AML-193 (cell line): Measurements from ENCODE around the gene C3orf22.
"Not testable (repeated sequence)": the region's sequence is repeated elsewhere in the genome, so short reads cannot be mapped to it uniquely, and the experiment has no call there.

ENCODE experiments used
- DNase-seq, 2 experiments: peaks; one replicate each; lab custom pipeline; 2025; lab: John Stamatoyannopoulos, UW

C3orf22 gene, protein sequence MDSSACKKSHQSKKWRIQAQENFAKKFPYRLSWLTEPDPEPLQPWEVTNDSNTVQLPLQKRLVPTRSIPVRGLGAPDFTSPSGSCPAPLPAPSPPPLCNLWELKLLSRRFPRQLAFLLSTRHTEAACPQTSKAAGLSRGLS

DNA sequence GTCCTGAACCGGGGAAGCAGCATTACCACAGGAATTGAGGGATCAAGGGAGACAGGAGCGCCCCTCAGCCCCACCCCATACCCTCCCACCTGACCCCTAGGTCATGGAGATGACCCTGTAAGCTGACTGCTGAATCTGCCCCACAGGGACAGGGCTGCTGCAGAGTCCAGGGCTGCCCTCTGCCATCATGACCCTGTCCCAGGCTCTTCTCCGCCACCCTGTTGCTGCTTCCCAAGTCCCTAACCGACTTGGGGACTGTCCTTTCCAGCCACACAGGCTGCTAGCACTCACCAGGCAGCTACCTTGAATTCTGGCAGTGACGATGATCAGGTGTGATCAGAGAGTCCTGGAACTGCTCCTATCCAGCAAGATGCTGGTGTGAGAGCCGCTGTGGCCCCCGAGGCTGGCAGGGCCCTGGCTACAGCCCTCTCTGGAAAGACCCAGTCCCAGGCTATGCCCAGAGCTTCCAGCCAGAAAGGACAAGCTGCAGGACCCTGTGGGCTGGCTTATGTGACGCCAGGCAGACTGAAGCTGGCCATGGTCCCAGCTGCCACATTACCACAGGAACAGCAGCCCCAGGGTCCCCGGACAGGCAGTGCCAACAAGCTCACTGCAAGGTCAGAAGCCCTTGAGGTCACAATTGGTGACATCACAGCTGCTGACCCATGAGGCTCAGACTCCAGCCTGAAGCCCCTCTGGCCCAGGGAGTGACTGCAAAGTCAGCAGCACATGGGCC is at the start of gene C3orf22:
Gene C3orf22, minus strand, starts transcription at position 597 of the 736 bp plus-strand sequence. CDS start 5,542 bp downstream, outside the sequence.
- DNase-seq, result no peak

DNA sequence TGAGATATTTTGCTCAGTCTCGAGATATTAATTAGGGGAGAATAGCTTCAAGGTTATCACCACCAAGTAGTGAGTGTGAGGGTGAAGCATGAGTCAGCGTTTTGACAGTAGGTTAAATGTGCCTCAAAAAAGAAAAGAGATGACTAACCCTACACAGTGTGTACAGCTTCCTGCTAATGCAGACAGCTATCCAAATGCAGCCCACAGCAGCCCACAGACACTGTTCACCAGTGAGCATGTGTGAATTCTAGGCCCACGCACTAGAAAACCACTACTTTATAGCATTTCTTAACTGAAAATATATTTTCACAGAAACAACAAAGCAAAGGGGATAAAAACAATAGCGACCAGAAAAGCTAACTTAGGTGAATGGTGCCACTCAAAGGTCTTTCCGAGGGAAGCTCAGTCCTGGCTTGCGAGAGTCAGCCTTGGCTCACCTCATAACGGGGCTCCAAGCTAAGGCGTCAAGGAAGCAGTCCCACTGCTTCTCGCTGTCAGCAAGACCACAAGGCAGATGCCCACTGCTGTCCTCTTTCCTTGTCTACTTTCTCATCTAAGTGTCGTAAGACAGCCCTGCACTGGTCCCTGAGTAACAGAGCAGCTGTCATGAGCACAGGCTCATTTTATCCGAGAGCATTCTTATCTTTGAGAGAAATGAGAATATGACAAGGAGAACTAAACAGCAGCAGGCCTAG is 48.6 kb upstream of the C3orf22 start:
- peak; percentile 58 to 67 for DNase-seq

DNA sequence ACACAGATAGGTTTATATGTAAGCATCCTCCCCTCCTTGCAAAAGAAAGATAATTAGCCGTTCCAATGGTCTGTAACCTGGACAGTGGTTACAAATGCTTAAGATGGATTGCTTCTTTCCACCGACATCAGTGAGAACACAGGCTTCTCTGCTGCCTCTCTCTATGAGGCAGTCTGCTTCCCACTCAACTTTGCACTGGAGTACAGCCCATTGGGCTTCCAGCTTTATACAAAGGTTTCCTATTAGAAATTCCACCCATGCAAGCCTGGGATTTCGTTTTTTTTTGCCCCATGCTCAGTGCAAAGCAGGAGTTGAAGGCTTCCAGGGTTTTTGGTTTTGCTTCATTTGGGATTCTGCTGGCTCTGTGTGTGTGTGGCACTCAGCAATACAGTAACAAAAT is 47.3 kb upstream of the C3orf22 start:
- no peak for DNase-seq

DNA sequence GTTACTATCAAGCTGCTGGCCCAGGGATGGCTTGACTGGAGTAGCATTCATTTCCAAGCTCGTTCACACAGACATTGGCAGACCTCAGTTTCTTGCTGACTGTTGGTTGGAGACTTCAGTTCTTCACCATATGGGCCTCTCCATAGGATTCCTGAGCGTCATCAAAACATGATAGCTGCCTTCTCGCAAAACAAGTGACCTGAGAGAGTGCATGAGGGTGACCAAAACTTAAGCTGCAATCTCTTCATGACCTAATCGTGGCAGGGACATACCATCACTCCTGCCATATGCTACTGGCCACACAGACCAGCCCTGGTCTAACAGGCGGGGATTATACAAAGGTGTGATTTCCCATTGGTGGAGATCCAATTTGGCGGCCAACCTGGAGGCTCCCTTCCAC is 46.0 kb upstream of the C3orf22 start:
- no peak for DNase-seq

DNA sequence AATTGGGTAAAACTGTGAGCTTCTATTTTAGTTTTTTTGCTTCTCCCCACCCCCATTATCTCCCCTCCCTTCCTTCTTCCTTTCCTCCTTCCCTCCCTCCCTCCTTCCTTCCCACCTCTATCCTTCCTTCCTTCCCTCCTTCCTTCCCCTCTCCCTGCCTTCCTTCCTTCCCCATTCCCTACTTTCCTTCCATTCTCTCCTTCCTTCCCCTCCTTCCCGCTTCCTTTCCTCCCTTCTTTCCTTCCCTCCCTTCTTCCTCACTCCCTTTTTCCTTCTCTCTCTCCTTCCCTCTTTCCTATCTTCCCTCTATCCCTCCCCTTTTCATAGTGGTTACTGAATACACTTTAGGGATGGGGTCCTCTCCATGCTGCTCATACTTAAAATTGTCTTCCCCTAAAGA is 40.4 kb upstream of the C3orf22 start:
- DNase-seq, result no peak

DNA sequence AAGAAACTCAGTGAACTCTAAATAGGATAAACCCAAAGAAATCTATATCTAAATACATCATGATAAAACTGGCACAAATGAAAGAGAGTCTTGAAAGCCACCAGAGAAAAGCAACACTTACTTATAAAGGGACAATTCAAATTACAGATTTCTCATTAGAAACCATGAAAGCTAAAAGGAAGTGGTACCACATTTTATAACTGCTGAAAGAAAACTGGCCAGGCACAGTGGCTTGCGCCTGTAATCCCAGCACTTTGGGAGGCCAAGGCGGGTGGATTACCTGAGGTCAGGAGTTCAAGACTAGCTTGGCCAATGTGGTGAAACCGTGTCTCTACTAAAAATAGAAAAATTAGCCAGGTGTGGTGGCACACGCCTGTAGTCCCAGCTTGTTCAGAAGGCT is 36.7 kb upstream of the C3orf22 start:
- DNase-seq, result not testable (repeated sequence)

DNA sequence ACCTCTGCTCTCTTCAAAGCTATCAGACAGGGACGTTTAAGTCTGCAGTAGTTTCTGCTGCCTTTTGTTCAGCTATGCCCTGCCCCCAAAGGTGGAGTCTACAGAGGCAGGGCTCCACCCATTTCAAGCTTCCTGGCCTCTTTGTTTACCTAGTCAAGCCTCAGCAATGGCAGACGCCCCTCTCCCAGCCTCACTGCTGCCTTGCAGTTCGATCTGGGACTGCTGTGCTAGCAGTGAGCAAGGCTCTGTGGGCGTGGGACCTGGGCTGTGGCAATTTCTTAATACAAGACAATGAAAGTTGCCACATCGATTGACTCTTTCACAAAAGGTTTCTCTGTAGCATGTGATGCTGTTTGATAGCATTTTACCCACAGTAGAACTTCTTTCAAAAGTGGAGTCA is 32.8 kb upstream of the C3orf22 start:
- not testable (repeated sequence) for DNase-seq

DNA sequence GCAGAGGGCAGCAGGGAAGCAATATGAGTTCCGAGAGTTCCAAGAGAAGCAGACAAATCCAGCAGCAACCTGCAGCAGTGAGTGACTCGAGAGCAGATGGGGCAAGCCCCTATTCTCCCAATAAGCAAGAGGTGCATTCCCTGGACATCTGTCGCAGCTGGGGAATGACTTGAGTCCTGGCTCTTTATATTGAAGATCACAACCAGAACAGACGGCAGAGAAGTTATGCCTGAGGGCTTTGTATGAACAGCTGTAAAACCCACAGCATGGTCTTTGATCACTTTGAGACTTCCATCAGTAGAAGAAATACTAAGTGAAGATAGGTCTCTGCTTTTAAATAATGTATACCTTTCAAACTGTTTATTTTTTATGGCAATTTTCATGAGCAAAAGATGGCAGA is 23.6 kb upstream of the C3orf22 start:
- DNase-seq, result no peak

DNA sequence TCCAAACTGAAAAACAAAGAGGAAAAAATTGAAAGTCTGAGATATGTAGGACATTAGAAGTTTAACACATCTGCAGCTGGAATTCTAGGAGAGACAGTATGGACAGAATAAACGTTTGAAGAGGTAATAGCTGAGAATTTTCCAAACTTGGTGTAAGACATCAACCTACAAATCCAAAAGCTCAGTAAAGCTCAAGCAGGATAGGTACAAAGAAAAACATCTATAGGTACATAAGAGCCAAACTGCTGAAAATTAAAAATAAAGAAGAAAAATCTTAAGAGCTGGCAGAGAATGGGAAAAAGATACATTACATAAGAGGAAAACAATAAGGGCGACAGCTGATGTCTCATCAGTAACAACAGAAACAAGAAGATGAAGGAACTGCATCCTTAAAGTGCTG is 22.8 kb upstream of the C3orf22 start:
- no peak for DNase-seq

DNA sequence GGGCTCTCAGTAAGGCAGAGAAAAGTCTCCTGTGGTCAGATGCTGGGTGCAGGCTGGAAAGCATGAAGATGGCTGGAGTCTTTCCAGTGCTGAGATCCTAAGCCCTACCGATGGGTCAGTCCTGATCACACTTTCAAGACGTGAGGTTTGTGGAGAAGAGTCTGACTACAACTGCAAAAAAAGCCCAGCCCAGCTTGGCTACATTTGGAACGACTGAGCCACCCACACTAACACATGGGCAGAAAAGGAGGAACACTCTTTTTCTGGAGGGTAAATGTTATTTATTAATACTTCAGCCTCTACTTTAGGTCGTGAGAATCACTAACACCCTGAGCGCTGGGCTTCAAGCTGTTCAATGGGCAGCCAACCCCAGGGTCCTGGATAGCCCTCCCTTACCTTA is 22.0 kb upstream of the C3orf22 start:
- no peak for DNase-seq

DNA sequence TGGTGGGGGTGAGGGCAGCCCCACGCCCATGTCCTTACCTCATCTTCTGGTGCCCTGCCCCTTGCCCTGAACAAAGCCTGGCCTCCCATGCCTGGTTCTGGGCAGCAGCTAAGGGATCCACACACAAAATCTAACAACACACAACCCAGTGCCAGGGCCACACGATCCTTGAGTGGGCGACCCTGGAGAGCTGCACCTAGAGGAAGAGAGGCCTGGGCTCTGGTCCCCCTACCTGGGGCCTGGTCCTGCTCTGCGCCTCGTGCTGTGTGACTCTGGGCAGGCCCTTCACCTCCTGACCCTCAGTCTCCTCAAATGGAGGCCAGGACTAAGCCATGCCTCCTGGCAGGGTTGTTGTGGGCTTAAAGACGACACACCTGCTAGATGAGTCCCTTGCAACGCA is 20.0 kb upstream of the C3orf22 start:
- DNase-seq, result no peak

DNA sequence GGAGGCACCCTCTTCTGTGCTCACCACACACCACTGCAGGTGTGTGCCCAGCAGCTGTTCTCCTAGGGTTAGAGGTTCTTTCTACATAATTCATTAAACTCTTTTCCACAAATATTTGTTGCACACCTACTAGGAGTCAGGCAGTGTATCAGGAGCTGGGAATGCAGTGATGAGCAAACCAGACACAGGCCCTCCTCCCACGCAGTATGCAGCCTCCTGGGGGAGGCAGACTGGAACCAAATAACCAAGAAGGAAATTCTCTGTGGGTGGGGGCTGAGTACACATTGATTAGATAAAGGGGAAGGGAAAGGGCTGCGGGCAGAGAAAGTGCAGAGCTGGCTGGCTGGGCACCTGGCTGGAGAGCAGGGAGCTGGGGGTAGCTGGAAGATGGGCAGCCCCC is 18.5 kb upstream of the C3orf22 start:
- no peak for DNase-seq

DNA sequence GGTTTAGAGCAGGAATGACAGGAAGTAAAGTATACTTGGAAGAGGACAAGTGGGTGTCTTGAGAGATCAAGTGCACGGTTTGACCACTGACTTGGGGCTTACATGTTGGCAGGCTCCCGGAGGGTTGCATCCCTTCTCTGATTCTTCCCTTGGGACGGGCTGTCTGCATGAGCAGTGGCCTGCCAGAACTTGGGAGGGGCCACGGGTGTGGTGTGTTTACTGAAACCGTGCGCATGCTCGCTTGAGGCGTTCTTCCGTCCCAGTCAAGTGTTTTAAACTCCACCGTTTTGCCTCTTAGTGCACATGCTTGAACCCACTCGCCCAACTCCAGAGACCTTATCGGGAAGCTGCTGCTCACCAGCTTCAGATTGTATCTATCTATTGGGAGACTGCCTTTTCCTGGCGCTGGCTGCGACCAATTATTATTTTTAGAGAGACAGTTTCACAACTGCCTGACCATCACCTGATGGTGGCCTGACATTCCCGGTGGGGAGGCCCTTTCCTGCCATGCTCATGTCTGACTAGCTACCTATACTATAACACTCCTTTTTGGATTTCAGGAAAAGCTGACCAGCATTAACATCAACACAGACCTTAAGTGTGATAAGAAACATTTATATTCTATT is 14.9 kb upstream of the C3orf22 start:
- no peak for DNase-seq

DNA sequence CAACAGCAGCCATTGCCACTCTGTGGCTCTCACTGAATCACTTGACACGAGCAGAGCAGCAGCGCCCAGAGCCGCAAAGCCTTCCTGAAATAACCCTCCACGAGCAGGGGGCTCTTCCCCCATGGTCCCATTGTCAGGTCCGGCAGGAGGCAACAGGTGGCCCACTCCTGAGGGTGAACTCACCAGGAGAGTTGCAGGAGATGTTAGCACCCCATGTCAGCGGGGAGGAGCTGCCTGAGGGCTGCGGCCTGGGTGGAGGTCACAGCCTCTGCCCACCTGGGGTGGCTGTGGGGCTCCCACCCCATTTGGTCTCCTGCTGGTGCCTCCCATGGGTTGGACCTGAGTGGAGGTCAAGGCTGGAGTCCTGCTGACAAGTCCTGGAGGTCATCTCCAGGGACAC is 12.3 kb upstream of the C3orf22 start:
- DNase-seq, result no peak

DNA sequence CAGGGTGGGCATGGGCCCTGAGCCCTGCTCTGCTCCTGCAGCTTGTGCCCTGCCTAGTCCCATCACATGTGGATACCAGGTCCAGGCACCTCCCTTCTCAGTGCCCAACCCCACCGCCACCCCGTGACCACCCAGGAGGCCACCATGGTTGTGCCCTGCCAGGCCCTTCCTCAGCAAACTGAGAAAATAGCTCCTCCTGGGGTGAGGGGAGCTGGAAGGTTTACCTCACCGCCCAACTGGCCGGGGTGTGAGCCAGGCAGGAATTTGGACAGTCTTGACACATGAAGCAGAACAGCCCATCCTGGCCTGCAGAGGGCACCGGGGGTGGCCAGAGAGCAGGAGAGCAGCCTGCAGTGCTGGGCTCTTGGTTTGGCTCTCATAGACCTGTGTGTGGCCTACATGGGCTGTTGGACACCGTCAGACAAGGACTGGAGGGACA is 11.4 kb upstream of the C3orf22 start:
- DNase-seq, result no peak

DNA sequence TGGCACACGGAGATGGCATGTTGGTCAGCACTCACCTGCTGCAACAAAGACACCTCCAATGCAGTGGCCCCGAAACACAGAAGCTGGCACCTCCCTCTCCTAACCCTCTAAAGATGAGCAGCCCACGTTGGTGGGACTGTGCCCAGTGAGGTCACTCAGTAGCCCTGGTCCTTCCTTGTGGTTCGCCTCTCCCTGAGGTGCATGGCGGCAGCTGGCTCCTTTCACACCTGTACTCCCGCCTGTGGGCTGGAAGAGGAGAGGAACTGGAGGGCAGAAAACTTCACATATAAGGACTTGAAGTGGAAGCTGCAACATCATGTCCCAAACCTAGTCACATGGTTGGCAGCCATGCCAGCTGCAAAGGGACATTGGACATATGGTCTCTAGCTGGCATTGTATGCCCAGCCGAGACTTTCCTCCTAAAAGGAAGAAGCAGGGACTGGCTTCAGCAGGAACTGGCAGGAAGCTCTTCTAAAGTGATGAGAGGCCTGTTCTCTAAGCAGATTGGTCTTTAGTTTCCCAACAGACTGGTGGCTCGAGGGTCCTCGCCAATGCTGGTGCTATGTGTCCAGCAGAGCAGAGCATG is 10.8 kb upstream of the C3orf22 start:
- DNase-seq, result no peak

DNA sequence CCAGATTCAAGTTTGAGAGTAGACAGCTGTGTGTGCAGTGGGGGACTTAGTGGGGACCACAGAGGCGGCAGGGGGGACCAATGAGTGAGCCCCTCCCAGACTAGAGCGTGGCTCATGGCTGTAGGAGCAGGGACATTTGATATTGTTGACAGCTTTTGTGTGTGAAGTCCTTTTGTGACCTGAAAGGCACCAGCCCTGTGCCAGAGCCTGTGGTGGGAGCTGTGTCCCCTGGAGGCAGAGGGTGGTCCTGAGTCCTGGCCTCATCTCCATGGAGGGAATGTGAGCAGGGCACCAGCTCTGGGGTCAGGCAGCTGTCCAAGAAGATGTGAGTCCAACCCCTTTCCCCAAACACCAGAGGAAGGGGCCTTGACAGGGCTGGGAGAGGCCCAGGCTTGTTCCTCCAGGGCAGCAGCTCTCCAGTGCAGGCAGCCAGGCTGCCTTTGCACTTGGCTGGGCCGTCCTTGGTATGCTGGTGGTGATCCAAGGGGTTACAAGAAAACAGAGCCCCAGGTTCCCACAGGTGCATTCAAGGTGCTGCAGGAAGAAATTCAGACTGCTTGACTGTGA is 10.1 kb upstream of the C3orf22 start:
- DNase-seq, result no peak

DNA sequence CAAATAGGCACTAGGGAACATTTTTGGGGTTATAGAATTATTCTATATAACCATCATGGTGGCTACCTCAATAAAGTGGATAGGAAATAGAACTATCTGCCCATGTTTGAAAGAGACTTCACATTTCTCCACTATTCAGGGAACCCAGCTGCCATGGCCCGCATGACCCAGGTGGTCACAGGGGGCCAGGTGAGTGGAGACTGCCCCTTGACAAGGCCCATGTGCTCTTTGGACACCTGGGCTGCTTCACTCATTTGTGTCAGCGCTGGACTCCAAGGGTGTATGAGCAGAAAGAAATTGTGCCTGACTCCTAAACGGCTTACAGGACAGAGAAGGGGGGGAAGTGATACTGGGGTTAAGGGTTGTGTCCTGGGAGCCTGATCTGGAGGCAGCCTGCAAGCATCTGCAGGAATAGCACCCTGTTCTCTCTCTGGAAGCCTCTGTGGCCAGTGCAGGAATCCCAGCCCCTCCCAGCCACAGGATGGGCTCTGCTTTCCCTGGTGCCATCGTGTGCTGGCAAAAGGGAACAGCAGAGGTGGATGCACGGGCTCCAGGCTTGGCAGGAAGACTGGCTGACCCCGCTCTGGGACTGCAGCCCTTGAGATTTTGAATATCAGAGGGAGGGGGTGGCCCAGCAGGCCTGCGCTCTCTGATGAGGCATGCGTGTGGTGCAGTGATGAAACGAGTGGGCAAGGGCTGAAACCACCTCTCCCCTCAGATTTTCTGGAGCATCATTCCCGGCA is 9.1 kb upstream of the C3orf22 start:
- DNase-seq, result no peak

DNA sequence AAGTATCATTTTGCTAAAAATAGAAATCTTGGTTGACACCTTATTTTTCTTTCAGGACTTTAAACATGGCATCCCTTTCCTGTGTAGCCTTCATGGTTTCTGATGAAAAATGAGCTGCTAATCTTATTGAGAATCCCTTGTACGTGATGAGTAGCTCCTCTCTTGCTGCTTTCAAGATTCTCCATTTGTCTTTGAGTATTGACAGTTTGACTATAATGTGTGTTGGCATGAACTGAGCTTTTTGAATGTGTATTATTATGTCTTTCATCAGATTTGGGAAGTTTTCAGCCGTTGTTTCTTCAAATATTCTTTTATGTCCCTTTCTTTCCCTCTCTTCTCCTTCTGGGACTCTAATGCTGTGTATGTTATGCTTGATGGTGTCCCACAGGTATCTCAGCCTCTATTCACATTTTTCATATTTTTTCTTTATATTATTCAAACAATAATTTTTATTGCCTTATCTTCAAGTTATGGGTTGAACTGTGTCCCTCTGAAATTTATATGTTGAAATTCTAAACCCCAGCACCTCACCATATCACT is 4.1 kb upstream of the C3orf22 start:
- no peak for DNase-seq

DNA sequence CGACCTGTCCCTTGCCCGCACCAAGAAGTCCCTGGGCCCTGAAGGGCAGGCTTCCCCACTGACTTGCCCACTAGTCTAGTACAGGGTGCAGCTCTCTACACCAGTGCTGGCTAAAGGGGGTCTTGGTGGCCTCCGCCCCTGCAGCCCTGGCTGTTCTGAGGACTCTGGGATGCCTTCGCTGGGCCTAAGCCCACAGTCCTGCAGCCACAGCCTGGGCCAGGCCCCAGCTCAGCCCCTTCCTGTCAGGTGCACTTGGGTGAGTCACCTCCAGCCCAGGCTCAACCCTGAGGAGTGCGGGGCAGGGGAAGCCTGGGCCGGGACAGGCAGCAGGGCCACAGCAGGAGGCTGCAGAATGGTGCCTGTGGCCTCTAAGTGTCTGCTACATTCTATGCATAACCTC is 971 bp downstream of the C3orf22 start:
- no peak for DNase-seq

DNA sequence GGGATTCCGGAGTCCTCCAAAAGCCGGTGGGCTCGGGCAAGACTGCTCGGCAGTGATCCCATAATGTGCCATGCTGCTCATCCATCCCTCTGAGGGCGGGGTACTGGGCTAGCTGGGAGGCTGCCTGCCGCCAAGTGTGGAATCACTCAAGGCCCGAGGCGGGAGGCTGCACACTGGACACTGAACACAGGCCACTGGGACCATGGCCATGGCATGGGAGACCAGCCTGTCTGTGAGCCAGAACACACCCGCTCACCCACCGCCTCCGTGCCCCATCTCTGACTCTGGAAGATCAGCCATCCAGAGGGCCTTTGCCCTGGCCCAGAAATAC is 1.4 kb downstream of the C3orf22 start:
- DNase-seq, result no peak
